HepG2 (cell line): Measurements from ENCODE around the gene CAPN11. TPM values are rescaled to one million over a fixed set of nuclear protein-coding genes. Genes with fewer than 3 reads are reported as not detected.

Experiments
- ESRRA ChIP-seq: sonication (generic); formaldehyde crosslinking; IDR thresholded peaks from 2 replicates; pipeline ENCODE4 v1.5.1; 2020; ENCODE audit warnings: mild to moderate bottlenecking, low read depth, missing genetic modification reagents
- FUBP1 ChIP-seq: sonication (generic); formaldehyde crosslinking; IDR thresholded peaks from 2 replicates; pipeline ENCODE4 v1.5.1; 2020; ENCODE audit warnings: missing genetic modification reagents, mild to moderate bottlenecking, borderline replicate concordance
- GFI1 ChIP-seq: sonication (generic); formaldehyde crosslinking; IDR thresholded peaks from 2 replicates; pipeline ENCODE4 v1.5.0; 2020; ENCODE audit warnings: missing genetic modification reagents, mild to moderate bottlenecking, borderline replicate concordance
- HDAC1 ChIP-seq: sonication (generic); formaldehyde crosslinking; IDR thresholded peaks from 2 replicates; pipeline ENCODE4 v1.5.1; 2020; ENCODE audit warnings: mild to moderate bottlenecking, missing genetic modification reagents
- HDAC2 ChIP-seq: sonication (generic); formaldehyde crosslinking; IDR thresholded peaks from 2 replicates; pipeline ENCODE4 v1.4.0; 2020; ENCODE audit warnings: missing genetic modification reagents
- HES4 ChIP-seq: sonication (generic); formaldehyde crosslinking; IDR thresholded peaks from 2 replicates; pipeline ENCODE4 v1.9.0; 2021; ENCODE audit warnings: mild to moderate bottlenecking, missing genetic modification reagents, borderline replicate concordance
- HNF4A ChIP-seq: sonication (generic); formaldehyde crosslinking; IDR thresholded peaks from 2 replicates; pipeline ENCODE4 v1.4.0; 2020; ENCODE audit warnings: missing genetic modification reagents
- HOXA3 ChIP-seq: sonication (generic); formaldehyde crosslinking; IDR thresholded peaks from 2 replicates; pipeline ENCODE4 v1.5.0; 2020; ENCODE audit warnings: missing genetic modification reagents
- MAZ ChIP-seq, 2 experiments: sonication (generic) in 1 of 2; formaldehyde crosslinking in 1 of 2; IDR thresholded peaks; 2 replicates each; pipeline versions ENCODE4 v1.5.0 to v1.6.1; 2012 to 2020; ENCODE audit warnings: low read depth in 2 of 2, mild to moderate bottlenecking in 2 of 2, borderline replicate concordance in 1 of 2, improper control_type of control experiment in 1 of 2, low read length in 1 of 2, missing genetic modification reagents in 1 of 2, moderate library complexity in 1 of 2
- MED1 ChIP-seq: sonication (generic); formaldehyde crosslinking; IDR thresholded peaks from 2 replicates; pipeline ENCODE4 v1.4.0; 2020; ENCODE audit warnings: missing genetic modification reagents
- NFE2L1 ChIP-seq: sonication (generic); formaldehyde crosslinking; IDR thresholded peaks from 2 replicates; pipeline ENCODE4 v1.4.0; 2020; ENCODE audit warnings: missing genetic modification reagents, mild to moderate bottlenecking, borderline replicate concordance
- NR2F2 ChIP-seq: IDR thresholded peaks from 2 replicates; pipeline ENCODE4 v1.6.1; 2012; ENCODE audit warnings: low read depth, inconsistent platforms, borderline replicate concordance
- POGZ ChIP-seq: sonication (generic); formaldehyde crosslinking; IDR thresholded peaks from 2 replicates; pipeline ENCODE4 v1.4.0; 2020; ENCODE audit warnings: mild to moderate bottlenecking, missing genetic modification reagents
- PPARG ChIP-seq: conservative IDR thresholded peaks from 2 replicates; pipeline ENCODE4 v1.6.1; 2016; ENCODE audit warnings: missing biosample characterization, missing genetic modification reagents
- RFX5 ChIP-seq: IDR thresholded peaks from 2 replicates; pipeline ENCODE4 v1.6.1; 2011; ENCODE audit warnings: low read depth, low read length, improper control_type of control experiment
- STAG1 ChIP-seq: sonication (generic); formaldehyde crosslinking; IDR thresholded peaks from 2 replicates; pipeline ENCODE4 v1.4.0; 2020; ENCODE audit warnings: missing genetic modification reagents
- YEATS4 ChIP-seq: sonication (generic); formaldehyde crosslinking; IDR thresholded peaks from 2 replicates; pipeline ENCODE4 v1.4.0; 2020; ENCODE audit warnings: missing genetic modification reagents, borderline replicate concordance
- ZNF10 ChIP-seq: sonication (generic); formaldehyde crosslinking; IDR thresholded peaks from 2 replicates; pipeline ENCODE4 v1.4.0; 2020; ENCODE audit warnings: mild to moderate bottlenecking, low read depth, missing genetic modification reagents, borderline replicate concordance
- ZNF101 ChIP-seq: sonication (generic); formaldehyde crosslinking; IDR thresholded peaks from 2 replicates; pipeline ENCODE4 v1.4.0; 2020; ENCODE audit warnings: mild to moderate bottlenecking, low read depth, missing genetic modification reagents, borderline replicate concordance
- ZNF441 ChIP-seq: sonication (generic); formaldehyde crosslinking; IDR thresholded peaks from 2 replicates; pipeline ENCODE4 v1.7.0; 2021; ENCODE audit warnings: missing genetic modification reagents, borderline replicate concordance
- ZNF644 ChIP-seq: IDR thresholded peaks from 2 replicates; pipeline ENCODE4 v1.6.1; 2016; ENCODE audit warnings: low read depth
- polyA plus RNA-seq, 8 experiments: library from polyadenylated mRNA; depleted of rRNA in 3 of 8; stranded (reverse) in 7 of 8; unstranded in 1 of 8; fragments of >200 nt; fragmentation: Illumina TruSeq in 4 of 8; extraction: Trizol in 4 of 8; gene quantifications; 2 replicates each; pipeline versions ENCODE4 v1.2.1 to v1.2.3, GENCODE V29; 2011 to 2016; ENCODE audit warnings: low read depth in 4 of 8, missing spikeins in 1 of 8, mixed read lengths in 1 of 8; ENCODE audit not compliant: insufficient read depth in 1 of 8
- total RNA-seq, 5 experiments: library from RNA; depleted of rRNA; stranded (reverse); fragments of >200 nt; fragmentation: Illumina TruSeq; extraction: Trizol; gene quantifications; 2 replicates each; pipeline ENCODE4 v1.2.3, GENCODE V29; 2016; ENCODE audit warnings: low read depth in 1 of 5
- TF ChIP-seq, protein P1 (sequence below): sonication (generic); formaldehyde crosslinking; IDR thresholded peaks from 2 replicates; pipeline ENCODE4 v1.8.0; 2022; ENCODE audit warnings: mild to moderate bottlenecking, missing genetic modification reagents, moderate library complexity
- TF ChIP-seq, protein P2 (sequence below): IDR thresholded peaks from 2 replicates; pipeline ENCODE4 v1.6.1; 2016; ENCODE audit warnings: mild to moderate bottlenecking
- TF ChIP-seq, protein P3 (sequence below): sonication (generic); formaldehyde crosslinking; IDR thresholded peaks from 2 replicates; pipeline ENCODE4 v1.4.0; 2020; ENCODE audit warnings: missing genetic modification reagents

Gene CAPN11
- total and polyA plus RNA-seq, 2 of the 13 experiments (the other 11 are each of a cell fraction or from before 2014, with no cell fraction given): 0.07 to 0.11 TPM

- TF ChIP-seq PPARG (peak; percentile 95), ESRRA (CRISPR knock-in tag) (0 out of 2 replicates have a peak, but pooled peaks have one; percentile 35), HNF4A (CRISPR knock-in tag) (peak; percentile 86), FUBP1 (CRISPR knock-in tag) (no peak), YEATS4 (CRISPR knock-in tag) (no peak), HOXA3 (CRISPR knock-in tag) (peak; percentile 34; the same call in 1 of the 2 replicates), STAG1 (CRISPR knock-in tag) (peak; percentile 2; the same call in 1 of the 2 replicates), NR2F2 (no peak), ZNF10 (CRISPR knock-in tag) (no peak), HDAC2 (CRISPR knock-in tag) (no peak), HDAC1 (CRISPR knock-in tag) (peak; percentile 39; the same call in 1 of the 2 replicates), RFX5 (no peak), ZNF101 (CRISPR knock-in tag) (no peak), ZNF644 (CRISPR knock-in tag) (peak; percentile 79), POGZ (CRISPR knock-in tag) (peak; percentile 59; the same call in 1 of the 2 replicates), NFE2L1 (CRISPR knock-in tag) (no peak), MAZ (IDR thresholded peaks at IDR 0.05; ENCODE audit: borderline replicate concordance, low read depth, low read length) (no peak), MAZ (CRISPR knock-in tag; IDR thresholded peaks at IDR 0.05; ENCODE audit: low read depth) (no peak), ZNF441 (CRISPR knock-in tag) (no peak), MED1 (peak; percentile 64), GFI1 (CRISPR knock-in tag) (no peak), HES4 (CRISPR knock-in tag) (no peak)
- TF ChIP-seq, protein P1, sequence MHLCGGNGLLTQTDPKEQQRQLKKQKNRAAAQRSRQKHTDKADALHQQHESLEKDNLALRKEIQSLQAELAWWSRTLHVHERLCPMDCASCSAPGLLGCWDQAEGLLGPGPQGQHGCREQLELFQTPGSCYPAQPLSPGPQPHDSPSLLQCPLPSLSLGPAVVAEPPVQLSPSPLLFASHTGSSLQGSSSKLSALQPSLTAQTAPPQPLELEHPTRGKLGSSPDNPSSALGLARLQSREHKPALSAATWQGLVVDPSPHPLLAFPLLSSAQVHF (CRISPR knock-in tag): no peak
- TF ChIP-seq, protein P2, sequence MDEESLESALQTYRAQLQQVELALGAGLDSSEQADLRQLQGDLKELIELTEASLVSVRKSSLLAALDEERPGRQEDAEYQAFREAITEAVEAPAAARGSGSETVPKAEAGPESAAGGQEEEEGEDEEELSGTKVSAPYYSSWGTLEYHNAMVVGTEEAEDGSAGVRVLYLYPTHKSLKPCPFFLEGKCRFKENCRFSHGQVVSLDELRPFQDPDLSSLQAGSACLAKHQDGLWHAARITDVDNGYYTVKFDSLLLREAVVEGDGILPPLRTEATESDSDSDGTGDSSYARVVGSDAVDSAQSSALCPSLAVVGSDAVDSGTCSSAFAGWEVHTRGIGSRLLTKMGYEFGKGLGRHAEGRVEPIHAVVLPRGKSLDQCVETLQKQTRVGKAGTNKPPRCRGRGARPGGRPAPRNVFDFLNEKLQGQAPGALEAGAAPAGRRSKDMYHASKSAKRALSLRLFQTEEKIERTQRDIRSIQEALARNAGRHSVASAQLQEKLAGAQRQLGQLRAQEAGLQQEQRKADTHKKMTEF: no peak
- TF ChIP-seq, protein P3, sequence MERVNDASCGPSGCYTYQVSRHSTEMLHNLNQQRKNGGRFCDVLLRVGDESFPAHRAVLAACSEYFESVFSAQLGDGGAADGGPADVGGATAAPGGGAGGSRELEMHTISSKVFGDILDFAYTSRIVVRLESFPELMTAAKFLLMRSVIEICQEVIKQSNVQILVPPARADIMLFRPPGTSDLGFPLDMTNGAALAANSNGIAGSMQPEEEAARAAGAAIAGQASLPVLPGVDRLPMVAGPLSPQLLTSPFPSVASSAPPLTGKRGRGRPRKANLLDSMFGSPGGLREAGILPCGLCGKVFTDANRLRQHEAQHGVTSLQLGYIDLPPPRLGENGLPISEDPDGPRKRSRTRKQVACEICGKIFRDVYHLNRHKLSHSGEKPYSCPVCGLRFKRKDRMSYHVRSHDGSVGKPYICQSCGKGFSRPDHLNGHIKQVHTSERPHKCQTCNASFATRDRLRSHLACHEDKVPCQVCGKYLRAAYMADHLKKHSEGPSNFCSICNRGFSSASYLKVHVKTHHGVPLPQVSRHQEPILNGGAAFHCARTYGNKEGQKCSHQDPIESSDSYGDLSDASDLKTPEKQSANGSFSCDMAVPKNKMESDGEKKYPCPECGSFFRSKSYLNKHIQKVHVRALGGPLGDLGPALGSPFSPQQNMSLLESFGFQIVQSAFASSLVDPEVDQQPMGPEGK: no peak
Measured at GRCh38 chr6:44116641-44117382, 41.8 kb upstream of the CAPN11 start (continued).
